HG03571 (cell line): ENCODE measurements around the gene TNFRSF12A.

Source experiments
- ATAC-seq: cut with Tn5 transposase; IDR thresholded peaks from one replicate; pipeline ENCODE4 v1.9.1; 2021; ENCODE audit not compliant: unreplicated experiment

Gene TNFRSF12A

DNA sequence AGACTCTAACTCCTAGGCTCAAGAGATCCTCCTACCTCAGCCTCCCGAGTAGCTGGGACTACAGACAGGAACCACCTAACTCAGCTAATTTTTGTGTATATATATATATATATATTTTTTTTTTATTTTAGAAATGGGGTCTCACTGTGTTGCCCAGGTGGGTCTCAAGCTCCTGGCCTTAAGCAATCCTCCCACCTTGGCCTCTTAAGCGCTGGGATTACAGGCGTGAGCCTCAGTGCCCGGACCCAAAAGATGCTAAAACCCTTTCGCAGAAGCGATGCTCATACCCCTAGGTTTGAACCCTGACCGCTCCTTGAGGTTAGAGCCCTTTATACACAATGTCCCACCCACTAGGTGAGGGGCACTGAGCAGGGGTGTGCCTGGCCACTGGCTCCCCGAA is 9.7 kb upstream of the TNFRSF12A start:
- no peak for ATAC-seq

- no peak for ATAC-seq
Observed at GRCh38 chr16:3012246-3012645, 7.9 kb upstream of the TNFRSF12A start.

DNA sequence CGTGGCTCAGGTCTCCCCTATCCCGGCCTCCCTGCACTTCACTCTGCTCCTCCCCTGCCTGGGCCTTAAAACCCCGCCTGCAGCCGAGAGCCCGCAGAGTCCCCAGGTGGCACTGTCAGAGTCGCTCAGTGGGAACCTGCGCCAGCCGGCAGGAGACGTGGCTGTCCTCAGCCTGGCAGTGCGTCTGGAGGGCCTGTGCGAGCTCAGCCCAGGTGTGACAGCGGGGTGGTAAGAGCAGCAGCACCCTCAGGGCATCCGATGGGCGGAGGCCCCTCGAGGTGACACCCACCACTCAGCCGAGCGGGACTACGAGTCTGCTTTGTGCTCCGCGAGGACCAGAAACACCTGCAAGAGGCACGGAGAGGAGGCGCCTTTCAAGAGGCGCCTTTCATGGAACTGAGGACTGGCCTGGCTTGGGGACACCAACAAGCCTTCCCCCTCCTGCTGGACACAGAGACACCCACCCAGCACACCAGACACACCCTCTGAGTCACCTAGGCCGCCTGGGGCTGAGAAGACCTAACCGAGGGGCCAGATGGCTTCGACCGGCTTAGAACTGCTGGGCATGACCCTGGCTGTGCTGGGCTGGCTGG is 7.2 kb upstream of the TNFRSF12A start, which contains the start of gene CLDN9:
TSS of gene CLDN9 (plus strand) at position 96 of the 593 bp plus-strand sequence. CDS start at position 536, 440 bp downstream.
- no peak for ATAC-seq

- no peak for ATAC-seq
Observed at GRCh38 chr16:3013491-3013951, 6.6 kb upstream of the TNFRSF12A start.

DNA sequence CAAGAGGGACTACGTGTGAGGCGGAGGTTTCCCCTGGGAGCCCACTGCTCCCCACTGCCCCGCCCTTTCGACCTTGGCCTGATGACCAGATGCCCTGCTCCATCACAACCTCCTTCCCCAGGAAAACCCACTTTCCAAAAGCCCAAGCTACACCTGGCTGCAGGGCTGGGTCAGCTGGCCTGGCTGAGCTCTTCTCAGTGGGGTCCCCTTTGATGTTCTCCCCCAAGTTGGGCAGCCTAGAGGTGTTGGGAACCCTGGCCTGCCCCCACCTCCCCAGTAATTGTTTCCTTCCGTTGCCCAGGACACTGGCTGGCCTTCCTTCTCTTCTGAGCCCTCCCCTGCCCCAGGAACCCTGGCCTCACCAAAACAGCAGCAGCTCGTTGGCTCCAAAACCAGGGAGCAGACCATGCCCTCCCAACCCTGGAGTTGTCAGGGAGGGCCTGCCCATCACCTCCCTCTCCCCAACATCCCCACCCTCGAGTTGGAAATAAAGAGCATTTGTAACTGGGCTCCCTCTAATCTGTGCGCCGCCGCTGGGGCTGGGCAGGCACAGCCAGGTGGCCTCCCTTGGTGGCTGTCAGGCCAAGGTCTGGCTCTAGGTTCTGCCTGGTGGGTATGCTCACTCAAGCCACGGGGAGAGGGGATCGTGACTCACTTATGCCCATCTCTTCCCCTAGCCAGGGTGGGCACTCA is 6.0 kb upstream of the TNFRSF12A start:
- no peak for ATAC-seq

- ATAC-seq = no peak
Observed at GRCh38 chr16:3014971-3015370, 5.2 kb upstream of the TNFRSF12A start.

GRCh38 chr16:3015865-3016521 is 4.2 kb upstream of the TNFRSF12A start:
- no peak for ATAC-seq

DNA sequence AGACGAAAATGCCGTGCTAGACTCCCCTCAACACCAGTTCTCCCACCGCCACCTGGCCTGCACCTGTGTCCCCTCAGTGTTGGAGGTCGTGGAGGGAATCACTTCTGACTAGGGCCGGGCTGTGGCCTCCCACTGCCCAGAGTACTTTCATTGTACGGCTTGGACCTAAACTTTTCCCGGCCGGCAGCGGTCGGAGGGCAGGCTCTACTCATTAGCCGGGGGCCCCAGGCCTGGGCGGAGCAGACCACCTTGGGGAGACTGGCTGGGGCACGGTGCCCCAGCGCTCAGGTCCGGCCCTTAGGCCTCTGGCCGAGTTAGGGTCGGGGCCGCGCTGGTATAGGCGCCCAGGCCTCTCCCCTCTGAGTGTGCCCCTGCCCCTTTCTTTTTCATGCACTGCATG is 2.8 kb upstream of the TNFRSF12A start:
- no peak for ATAC-seq

GRCh38 chr16:3017794-3018506 is 2.2 kb upstream of the TNFRSF12A start, which contains the start of gene CLDN6:
Gene CLDN6, minus strand, starts transcription at chr16:3018183. Its CDS starts 2,162 bp downstream, at chr16:3016021.
- no peak for ATAC-seq

GRCh38 chr16:3019594-3020246 is 448 bp upstream of the TNFRSF12A start:
- no peak for ATAC-seq

DNA sequence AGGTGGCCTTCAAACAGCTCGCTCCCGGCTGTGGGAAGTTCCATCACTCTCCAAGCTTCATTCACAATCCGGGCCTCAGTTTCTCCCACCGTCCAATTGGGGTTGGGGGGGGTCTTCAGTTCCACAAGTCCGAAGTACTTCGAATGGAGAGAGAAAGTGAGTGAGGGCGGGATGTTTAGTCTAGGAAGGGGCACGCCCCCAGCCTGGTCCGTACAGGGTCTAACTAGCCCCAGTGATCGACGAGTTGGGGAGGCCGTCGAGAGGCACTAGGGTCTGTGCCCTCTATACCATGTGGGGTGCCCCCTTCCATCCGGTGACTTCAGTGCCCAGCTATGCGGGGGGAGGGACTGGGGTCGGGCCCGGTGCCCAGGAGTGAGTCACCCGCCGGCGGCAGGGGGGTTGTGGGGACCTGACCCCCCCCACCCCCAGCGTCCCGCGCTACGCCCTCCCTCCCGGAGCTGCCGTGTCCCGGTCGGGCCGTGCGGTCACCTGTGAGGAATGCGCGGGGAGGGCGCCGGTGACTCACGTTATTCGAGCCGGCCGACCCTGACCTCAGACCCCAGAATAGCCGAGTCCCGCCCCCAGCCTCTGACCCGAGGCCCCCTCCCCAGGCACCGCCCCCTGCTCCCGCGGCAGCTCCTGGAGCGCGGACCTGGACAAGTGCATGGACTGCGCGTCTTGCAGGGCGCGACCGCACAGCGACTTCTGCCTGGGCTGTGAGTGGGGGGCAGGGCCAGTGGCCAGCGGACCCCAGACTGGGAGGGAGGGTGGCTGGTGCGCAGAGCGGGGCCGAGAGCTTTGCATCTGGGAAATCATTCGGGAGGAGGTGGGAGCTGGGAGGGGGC is 658 bp downstream of the TNFRSF12A start:
- ATAC-seq = no peak

- no peak for ATAC-seq
Observed at GRCh38 chr16:3021449-3022207, 1.5 kb downstream of the TNFRSF12A start.

DNA sequence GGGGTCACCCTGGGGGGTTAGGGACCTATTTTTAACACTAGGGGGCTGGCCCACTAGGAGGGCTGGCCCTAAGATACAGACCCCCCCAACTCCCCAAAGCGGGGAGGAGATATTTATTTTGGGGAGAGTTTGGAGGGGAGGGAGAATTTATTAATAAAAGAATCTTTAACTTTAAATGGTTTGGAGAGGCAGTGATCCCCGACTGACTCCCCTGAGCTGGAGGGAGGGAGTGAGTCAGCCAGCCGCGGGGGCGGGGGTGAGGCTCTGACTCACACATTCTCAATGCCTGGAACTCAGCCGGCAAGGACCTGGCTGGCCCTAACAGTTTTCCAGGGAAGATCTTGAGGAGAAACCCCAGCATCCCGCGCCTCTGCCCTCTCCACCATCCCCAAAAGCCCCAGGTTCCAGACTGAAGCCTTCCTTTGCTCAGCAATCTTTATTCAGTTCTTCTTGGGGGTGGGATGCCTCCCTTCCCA is 2.1 kb downstream of the TNFRSF12A start:
- no peak for ATAC-seq

DNA sequence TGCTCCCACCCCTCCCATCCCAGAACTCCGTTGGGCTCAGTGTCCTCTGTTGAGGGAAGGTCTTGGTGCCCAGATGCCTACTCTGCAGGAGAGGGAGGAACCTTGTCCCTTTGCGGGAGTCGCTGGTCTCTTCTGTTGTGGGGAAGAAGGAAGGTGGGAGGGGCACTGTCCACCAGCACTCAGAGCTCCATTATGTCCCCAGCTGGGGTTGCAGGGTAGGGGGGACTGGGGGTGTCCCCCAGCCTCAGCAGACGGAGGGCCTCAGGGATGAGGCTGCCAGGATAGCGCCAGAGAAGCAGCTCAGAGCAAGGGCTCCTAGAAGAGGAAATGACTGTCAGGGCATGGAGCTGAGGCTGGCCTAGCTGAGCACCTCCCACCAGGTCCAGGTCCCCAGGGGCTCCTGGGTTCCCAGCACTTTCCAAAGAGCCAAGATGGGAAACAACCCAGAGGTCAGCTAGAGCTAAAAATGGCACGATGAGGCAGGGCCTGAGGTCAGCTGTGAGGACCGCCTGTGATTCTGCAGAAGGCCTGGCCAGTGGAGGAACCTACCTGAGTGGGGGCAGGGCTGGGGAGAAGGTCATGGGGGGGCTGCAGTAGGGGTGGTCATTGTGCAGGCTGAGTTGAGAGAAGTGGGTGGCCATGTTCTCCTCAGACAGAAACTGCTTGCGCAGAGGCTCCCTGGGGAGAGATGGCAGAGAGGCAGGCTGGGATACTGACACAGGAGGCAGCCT is 2.7 kb downstream of the TNFRSF12A start:
- no peak for ATAC-seq

- ATAC-seq = no peak
Observed at GRCh38 chr16:3023415-3023668, 3.2 kb downstream of the TNFRSF12A start.

- peak; percentile 69 for ATAC-seq
Observed at GRCh38 chr16:3023669-3024478, 3.7 kb downstream of the TNFRSF12A start, which contains the start of the genes HCFC1R1 and THOC6. Gene HCFC1R1, minus strand, starts transcription at chr16:3023942. Its CDS starts 1 bp downstream, at chr16:3023941. Gene THOC6, plus strand, starts transcription at chr16:3024035. Its CDS starts 292 bp downstream, at chr16:3024327.
